HEK293T (cell line): Measurements from ENCODE around the gene UBE2E3.
"Not testable (repeated sequence)": the region's sequence is repeated elsewhere in the genome, so short reads cannot be mapped to it uniquely, and the experiment has no call there.

ENCODE experiments used
- CTCF ChIA-PET: fragments of 350-600 bp; formaldehyde crosslinking; extraction: SDS; loops from one replicate; lab custom pipeline; 2021; ENCODE audit warnings: antibody characterized with exemption, inconsistent platforms; lab: Yijun Ruan, JAX
- POLR2A ChIA-PET: fragments of 350-600 bp; formaldehyde crosslinking; extraction: SDS; loops from one replicate; lab custom pipeline; 2020; ENCODE audit warnings: antibody characterized with exemption, inconsistent platforms; lab: Yijun Ruan, JAX
- DNase-seq: peaks from one replicate; pipeline ENCODE4 v3.0.0; 2012; ENCODE audit warnings: mixed read lengths; ENCODE audit errors: extremely low spot score
- ARNT ChIP-seq: fragments of 450-650 bp; IDR thresholded peaks from 2 replicates; pipeline ENCODE4 v1.6.1; 2017; ENCODE audit warnings: mild to moderate bottlenecking
- BHLHE40 ChIP-seq: fragments of 450-650 bp; IDR thresholded peaks from 2 replicates; pipeline ENCODE4 v1.6.1; 2016; ENCODE audit warnings: mild to moderate bottlenecking, moderate library complexity, borderline replicate concordance
- CTBP1 ChIP-seq: fragments of 450-650 bp; IDR thresholded peaks from 2 replicates; pipeline ENCODE4 v1.6.1; 2016; ENCODE audit warnings: borderline replicate concordance
- ELF4 ChIP-seq: fragments of 450-650 bp; IDR thresholded peaks from 2 replicates; pipeline ENCODE4 v1.6.1; 2017; ENCODE audit warnings: antibody characterized with exemption
- FOXA1 ChIP-seq: fragments of 450-650 bp; IDR thresholded peaks from 2 replicates; pipeline ENCODE4 v1.6.1; 2016; ENCODE audit warnings: mild to moderate bottlenecking
- FOXK2 ChIP-seq: fragments of 450-650 bp; IDR thresholded peaks from 2 replicates; pipeline ENCODE4 v1.6.1; 2016; ENCODE audit warnings: mild to moderate bottlenecking
- FOXM1 ChIP-seq: fragments of 450-650 bp; IDR thresholded peaks from 2 replicates; pipeline ENCODE4 v1.6.1; 2017; ENCODE audit warnings: mild to moderate bottlenecking, borderline replicate concordance
- HDGF ChIP-seq: fragments of 450-650 bp; IDR thresholded peaks from 2 replicates; pipeline ENCODE4 v1.6.1; 2017; ENCODE audit warnings: antibody characterized with exemption, borderline replicate concordance
- L3MBTL2 ChIP-seq: fragments of 450-650 bp; conservative IDR thresholded peaks from 2 replicates; pipeline ENCODE4 v1.6.1; 2016; ENCODE audit warnings: mild to moderate bottlenecking
- LEF1 ChIP-seq: fragments of 450-650 bp; IDR thresholded peaks from 2 replicates; pipeline ENCODE4 v1.6.1; 2017; ENCODE audit warnings: mild to moderate bottlenecking, borderline replicate concordance
- NFRKB ChIP-seq: fragments of 450-650 bp; IDR thresholded peaks from 2 replicates; pipeline ENCODE4 v1.6.1; 2016; ENCODE audit warnings: mild to moderate bottlenecking, moderate library complexity
- PKNOX1 ChIP-seq: fragments of 450-650 bp; IDR thresholded peaks from 2 replicates; pipeline ENCODE4 v1.6.1; 2016
- SP1 ChIP-seq: fragments of 450-650 bp; IDR thresholded peaks from 2 replicates; pipeline ENCODE4 v1.6.1; 2017
- SUZ12 ChIP-seq: fragments of 450-650 bp; IDR thresholded peaks from 2 replicates; pipeline ENCODE4 v1.6.1; 2016; ENCODE audit warnings: mild to moderate bottlenecking
- TARDBP ChIP-seq: fragments of 450-650 bp; IDR thresholded peaks from 2 replicates; pipeline ENCODE4 v1.6.1; 2016
- ZNF384 ChIP-seq: fragments of 450-650 bp; IDR thresholded peaks from 2 replicates; pipeline ENCODE4 v1.6.1; 2016

The UBE2E3 gene

DNA sequence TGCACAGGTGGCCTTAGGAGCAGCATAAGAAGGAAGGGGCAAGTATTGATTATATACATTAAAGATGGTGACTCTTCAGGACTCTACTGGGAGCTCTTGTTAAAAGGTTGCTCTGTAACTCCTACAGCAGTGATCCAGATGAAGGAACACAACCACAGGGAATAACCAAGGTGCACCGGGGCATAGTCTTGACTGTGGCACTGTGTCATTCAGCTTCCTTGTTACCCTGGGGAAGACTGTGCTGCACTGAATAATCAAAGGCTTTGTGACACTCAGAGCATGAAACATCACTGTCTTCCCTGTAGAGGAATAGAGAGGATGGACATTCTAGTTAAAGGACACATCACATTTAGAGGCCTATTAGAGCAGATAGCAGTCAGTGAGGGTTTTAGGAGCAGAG is 105.3 kb downstream of the UBE2E3 start:
- TF ChIP-seq SUZ12: no peak
- TF ChIP-seq FOXK2: no peak
- no peak for TF ChIP-seq FOXM1
- no peak for TF ChIP-seq CTBP1
- no peak for TF ChIP-seq FOXA1
- TF ChIP-seq PKNOX1: no peak
- no peak for TF ChIP-seq BHLHE40
- TF ChIP-seq SP1: no peak
- no peak for TF ChIP-seq TARDBP
- TF ChIP-seq NFRKB: no peak
- ChIA-PET CTCF (interaction anchor here (0.5 kb wide), 1 partner anchor 374 kb away, joined by 3 read pairs; no protein-coding TSS in a partner anchor), POLR2A (no interaction called here)
- DNase-seq: no peak

DNA sequence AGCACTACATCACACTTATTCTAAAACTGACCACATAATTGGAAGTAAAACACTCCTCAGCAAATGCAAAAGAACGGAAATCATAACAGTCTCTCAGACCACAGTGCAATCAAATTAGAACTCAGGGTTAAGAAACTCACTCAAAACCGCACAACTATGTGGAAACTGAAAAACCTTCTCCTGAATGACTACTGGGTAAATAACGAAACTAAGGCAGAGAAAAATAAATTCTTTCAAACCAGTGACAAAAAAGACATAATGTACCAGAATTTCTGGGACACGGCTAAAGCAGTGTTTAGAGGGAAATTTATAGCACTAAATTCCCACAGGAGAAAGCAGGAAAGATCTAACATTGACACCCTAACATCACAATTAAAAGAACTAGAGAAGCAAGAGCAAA is 111.5 kb downstream of the UBE2E3 start:
- DNase-seq, CTCF ChIA-PET, POLR2A ChIA-PET: not testable (repeated sequence)

- POLR2A ChIA-PET: no interaction called here
- TF ChIP-seq FOXM1 (no peak), NFRKB (no peak), BHLHE40 (no peak), ZNF384 (no peak), SP1 (no peak), HDGF (no peak), L3MBTL2 (no peak), PKNOX1 (no peak), ARNT (no peak), CTBP1 (no peak), SUZ12 (no peak), TARDBP (no peak)
Measured at GRCh38 chr2:181095486-181095885, 115.1 kb downstream of the UBE2E3 start.

DNA sequence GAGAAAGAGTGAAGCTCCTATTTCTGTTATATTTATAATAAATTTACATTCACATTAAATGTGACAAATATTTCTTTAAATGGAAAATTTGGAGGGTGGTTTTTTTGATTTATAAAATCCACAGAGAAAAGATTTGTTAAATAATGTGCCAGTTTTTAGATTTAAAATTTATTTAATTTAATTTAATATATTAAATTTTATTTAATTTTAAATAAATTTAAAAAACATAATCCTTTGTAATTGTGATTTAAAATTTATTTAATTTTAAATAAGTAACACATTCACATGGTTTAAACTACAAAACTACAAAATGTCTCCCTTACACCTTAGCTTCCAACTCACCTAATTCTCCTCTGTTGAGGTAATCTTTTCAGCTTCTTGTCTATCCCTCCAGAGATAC is 123.3 kb downstream of the UBE2E3 start:
- TF ChIP-seq CTBP1 (no peak), FOXA1 (no peak), ELF4 (no peak), HDGF (no peak)
- DNase-seq: no peak
- ChIA-PET CTCF (interaction anchor here (1.5 kb wide), 1 partner anchor 364 kb away, joined by 5 read pairs; no protein-coding TSS in a partner anchor), POLR2A (no interaction called here)

More at GRCh38 chr2:181095486-181095885, 115.1 kb downstream of the UBE2E3 start:
- CTCF ChIA-PET: no interaction called here
- no peak for DNase-seq

DNA sequence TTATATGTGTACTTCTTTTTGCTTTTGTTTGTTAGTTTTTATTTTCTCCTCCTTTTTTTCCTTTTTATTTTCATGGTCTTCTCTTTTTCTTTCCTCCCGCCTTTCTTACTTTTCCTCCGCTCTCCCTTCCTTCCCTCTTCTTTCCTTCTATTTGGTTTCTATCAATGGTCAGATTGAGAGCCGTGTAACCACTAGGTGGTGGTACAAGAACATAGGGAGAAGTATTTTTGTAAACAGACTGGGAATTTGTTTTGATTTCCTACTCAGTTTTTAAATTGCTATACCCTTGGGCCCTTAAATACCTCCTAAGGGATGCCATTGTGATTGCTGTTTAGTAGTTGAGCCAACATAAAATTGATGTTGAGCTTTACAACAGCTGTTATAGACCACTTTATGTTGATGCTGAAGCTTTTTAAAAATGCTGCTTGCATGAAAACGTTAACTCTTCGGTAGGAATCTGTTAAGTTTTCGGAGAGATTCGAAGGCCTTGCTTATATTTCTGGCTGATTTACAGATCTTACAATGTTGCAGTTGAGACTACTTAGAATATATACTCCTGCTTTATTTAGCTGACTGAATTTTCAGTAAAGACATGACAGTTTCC is 124.2 kb downstream of the UBE2E3 start:
- ChIA-PET CTCF (interaction anchor here (0.6 to 1.9 kb wide), 6 partner anchors 62 to 969 kb away, joined by 3 to 7 read pairs (median 5); partner anchors contain the start of gene ITGA4), POLR2A (no interaction called here)
- TF ChIP-seq ZNF384 (no peak), FOXK2 (0 out of 2 replicates have a peak, but pooled peaks have one; percentile 27), L3MBTL2 (no peak)
- peak; percentile 31 for DNase-seq

- POLR2A ChIA-PET: no interaction called here
- TF ChIP-seq FOXM1 (no peak), NFRKB (no peak), BHLHE40 (no peak), L3MBTL2 (no peak), PKNOX1 (no peak), SP1 (no peak), TARDBP (no peak), FOXA1 (no peak), SUZ12 (no peak), ELF4 (no peak), LEF1 (no peak), ARNT (no peak), FOXK2 (no peak), CTBP1 (no peak), HDGF (no peak), ZNF384 (no peak)
- no peak for DNase-seq
- CTCF ChIA-PET: interaction anchor here (0.7 to 1.9 kb wide), 4 partner anchors 61 to 610 kb away, joined by 3 to 7 read pairs (median 4); partner anchors contain the start of gene ITGA4
Measured at GRCh38 chr2:181105562-181105961, 125.2 kb downstream of the UBE2E3 start.

GRCh38 chr2:181106229-181106628 is 125.8 kb downstream of the UBE2E3 start:
- CTCF ChIA-PET: interaction anchor here (0.9 kb wide), 1 partner anchor 360 kb away, joined by 4 read pairs; no protein-coding TSS in a partner anchor
- TF ChIP-seq PKNOX1: no peak
- POLR2A ChIA-PET: no interaction called here
- no peak for DNase-seq
